BE2C (cell line): ENCODE measurements around the gene MCM9.
"Not testable (repeated sequence)": the region's sequence is repeated elsewhere in the genome, so short reads cannot be mapped to it uniquely, and the experiment has no call there.

Source experiments
- DNase-seq: peaks from one replicate; pipeline ENCODE4 v3.0.0-alpha.2; 2020
- H3K27me3 ChIP-seq: fragments of 250-450 bp; sonication (Bioruptor Pico); 2 replicates; pipeline ENCODE4 v1.5.1; 2020; ENCODE audit warnings: mild to moderate bottlenecking
- H3K36me3 ChIP-seq: fragments of 250-450 bp; sonication (Bioruptor Pico); 2 replicates; pipeline ENCODE4 v1.5.1; 2020; ENCODE audit warnings: mild to moderate bottlenecking
- H3K4me1 ChIP-seq: fragments of 250-450 bp; sonication (Bioruptor Pico); 2 replicates; pipeline ENCODE4 v1.5.1; 2020
- H3K4me3 ChIP-seq: 2 replicates; pipeline ENCODE4 v1.5.1; 2011; ENCODE audit warnings: low read depth, low read length
- H3K9me3 ChIP-seq: fragments of 250-450 bp; sonication (Bioruptor Pico); 2 replicates; pipeline ENCODE4 v1.5.1; 2020
- CTCF ChIP-seq: IDR thresholded peaks from 2 replicates; pipeline ENCODE4 v1.5.1; 2012; ENCODE audit warnings: mild to moderate bottlenecking, low read depth, low read length

Gene MCM9

GRCh38 chr6:118768904-118769325, 166.0 kb downstream of the MCM9 start:
- no peaks in the 10 kb centered on the region for H3K9me3 ChIP-seq
- DNase-seq = no peak
- no peaks in the 10 kb centered on the region for H3K27me3 ChIP-seq
- no peak overlapping the region for H3K4me3 ChIP-seq
- no peak for TF ChIP-seq CTCF
- no peaks in the 10 kb centered on the region for H3K36me3 ChIP-seq
- peaks cover 10% of the 10 kb centered on the region for H3K4me1 ChIP-seq

DNA sequence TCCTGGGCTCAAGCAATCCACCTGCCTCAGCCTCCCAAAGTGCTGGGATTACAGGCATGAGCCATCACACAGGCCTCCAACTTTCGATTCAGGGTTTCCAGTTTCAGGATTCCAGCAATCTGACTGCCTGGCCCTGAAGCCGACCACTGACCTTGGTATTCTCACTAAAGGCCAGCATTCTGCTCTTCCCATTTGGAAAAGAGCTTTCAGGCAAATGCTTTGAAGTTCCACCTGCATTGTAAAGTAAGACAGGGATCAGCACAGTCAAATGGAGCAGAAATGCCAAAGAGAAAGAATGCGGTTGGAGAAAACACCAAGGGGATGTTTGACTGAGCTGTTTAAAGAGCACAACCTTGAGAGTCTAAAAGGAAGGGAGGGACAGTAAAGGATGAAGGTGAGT, 166.5 kb downstream of the MCM9 start:
- no peak for DNase-seq
- peaks cover 10% of the 10 kb centered on the region for H3K4me1 ChIP-seq
- TF ChIP-seq CTCF = no peak
- H3K27me3 ChIP-seq = no peaks in the 10 kb centered on the region
- no peaks in the 10 kb centered on the region for H3K36me3 ChIP-seq
- no peak overlapping the region for H3K4me3 ChIP-seq
- H3K9me3 ChIP-seq = no peaks in the 10 kb centered on the region

GRCh38 chr6:118765316-118765715, 169.6 kb downstream of the MCM9 start:
- not testable (repeated sequence) for H3K36me3 ChIP-seq, DNase-seq, H3K4me1 ChIP-seq, H3K9me3 ChIP-seq, H3K27me3 ChIP-seq, H3K4me3 ChIP-seq

DNA sequence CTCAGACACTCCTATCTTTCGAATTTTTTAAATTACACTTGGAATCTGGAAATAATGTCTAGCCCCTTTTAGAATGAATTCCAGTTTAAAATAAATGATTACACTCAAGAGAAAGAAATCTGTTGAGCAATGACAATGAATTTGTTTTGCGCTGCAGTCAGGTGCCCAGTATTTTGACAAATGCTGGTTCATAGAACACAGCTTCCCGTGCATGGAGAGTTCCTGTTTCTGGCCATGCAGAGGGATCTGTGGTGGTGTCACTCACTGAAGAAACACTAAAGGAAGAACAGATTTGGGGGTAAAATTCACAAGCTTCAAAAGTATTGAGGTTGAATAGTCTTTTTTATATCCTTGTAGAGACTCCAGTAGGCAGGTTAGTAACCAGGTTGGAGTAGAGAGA, 170.2 kb downstream of the MCM9 start:
- Histone ChIP-seq H3K27me3 (no peaks in the 10 kb centered on the region), H3K4me1 (no peaks in the 10 kb centered on the region), H3K36me3 (no peaks in the 10 kb centered on the region), H3K9me3 (no peaks in the 10 kb centered on the region), H3K4me3 (no peak overlapping the region)
- TF ChIP-seq CTCF = no peak
- no peak for DNase-seq
